ENCODE data around the gene FHIT. TPM values are rescaled to one million over a fixed set of nuclear protein-coding genes. Genes with fewer than 3 reads are reported as not detected.

Gene FHIT
- total and polyA plus RNA-seq, 4 donors = 2.1 to 14.7 (median 6.6) TPM

GRCh38 chr3:60107275-60107674 lies 1144.0 kb downstream of the FHIT start (continued):
- no peak for TF ChIP-seq CTCF (IDR thresholded peaks at IDR 0.05; ENCODE audit: low read depth, low read length, missing input control)
- no peak for TF ChIP-seq SP1 (IDR thresholded peaks at IDR 0.05)
- TF ChIP-seq FOXA2 (IDR thresholded peaks at IDR 0.05) = no peak
- no peak for TF ChIP-seq ATF3 (IDR thresholded peaks at IDR 0.05)
- no peak for TF ChIP-seq GABPA (IDR thresholded peaks at IDR 0.05 in 1 of 2, conservative IDR thresholded peaks at IDR 0.05 in 1 of 2)
- TF ChIP-seq RXRA (IDR thresholded peaks at IDR 0.05) = no peak

GRCh38 chr3:60102154-60102553 lies 1149.1 kb downstream of the FHIT start:
- no peak overlapping the region for H3K27ac ChIP-seq (ENCODE audit: low read depth in 1 of 2, low read length in 2 of 2)
- H3K4me3 ChIP-seq (ENCODE audit: low read depth in 1 of 3, low read length in 3 of 3) = no peak overlapping the region
- no peak overlapping the region for H3K9ac ChIP-seq (ENCODE audit: low read depth in 1 of 2, low read length in 2 of 2)
- no peaks in the 10 kb centered on the region for H3K9me3 ChIP-seq (ENCODE audit: control insufficient read depth in 4 of 4, low read length in 3 of 4)
- H3K4me1 ChIP-seq (ENCODE audit: control insufficient read depth in 4 of 4, insufficient read depth in 4 of 4, low read length in 3 of 4) = no peaks in the 10 kb centered on the region
- WGBS = 88% methylated on average over 4 of the region's 4 CpGs
- DNase-seq (ENCODE audit: low spot score) = no peak
- H3K36me3 ChIP-seq (ENCODE audit: control insufficient read depth in 4 of 4, insufficient read depth in 3 of 4, low read depth in 1 of 4, low read length in 3 of 4) = no peaks in the 10 kb centered on the region
- H3K27me3 ChIP-seq (ENCODE audit: control insufficient read depth in 4 of 4, insufficient read depth in 4 of 4, low read length in 3 of 4) = no peaks in the 10 kb centered on the region
- no peak for TF ChIP-seq GABPA (IDR thresholded peaks at IDR 0.05 in 1 of 2, conservative IDR thresholded peaks at IDR 0.05 in 1 of 2)
- no peak for TF ChIP-seq NR2F2 (IDR thresholded peaks at IDR 0.05)
- TF ChIP-seq REST (IDR thresholded peaks at IDR 0.05) = no peak
- TF ChIP-seq HNF4A (conservative IDR thresholded peaks at IDR 0.05) = no peak
- no peak for TF ChIP-seq TAF1 (conservative IDR thresholded peaks at IDR 0.05)
- TF ChIP-seq CTCF (IDR thresholded peaks at IDR 0.05; ENCODE audit: low read depth, low read length, missing input control) = no peak
- no peak for TF ChIP-seq RAD21 (IDR thresholded peaks at IDR 0.05)
- no peak for TF ChIP-seq JUND (IDR thresholded peaks at IDR 0.05)
- no peak for TF ChIP-seq MAX (IDR thresholded peaks at IDR 0.05)
- no peak for TF ChIP-seq EGR1 (IDR thresholded peaks at IDR 0.05; ENCODE audit: low read depth in 2 of 2)
- no peak for TF ChIP-seq FOXA1 (IDR thresholded peaks at IDR 0.05)
- TF ChIP-seq ATF3 (IDR thresholded peaks at IDR 0.05) = no peak
- no peak for TF ChIP-seq YY1 (IDR thresholded peaks at IDR 0.05)

All from liver (tissue), 9 donors.